Esophagus squamous epithelium (tissue), 4 donors: ENCODE results near the gene NDUFS4.
"Not testable (repeated sequence)": the region's sequence is repeated elsewhere in the genome, so short reads cannot be mapped to it uniquely, and the experiment has no call there.

Experiments
- CTCF ChIP-seq, 6 experiments: fragments of 450-650 bp in 4 of 6; fragments of 200-600 bp in 2 of 6; sonication (generic) in 2 of 6; IDR thresholded peaks; one replicate each; pipeline ENCODE4 v1.5.1; 2016 to 2019; ENCODE audit warnings: antibody characterized with exemption in 6 of 6, mild to moderate bottlenecking in 4 of 6, moderate library complexity in 4 of 6
- POLR2A ChIP-seq, 4 donors: fragments of 450-650 bp; IDR thresholded peaks; one replicate each; pipeline ENCODE4 v1.6.1; 2017; ENCODE audit warnings: antibody characterized with exemption in 4 of 4, mild to moderate bottlenecking in 4 of 4, moderate library complexity in 3 of 4

- TF ChIP-seq POLR2A, CTCF (IDR thresholded peaks at IDR 0.05): not testable (repeated sequence)
These were observed 19.7 kb upstream of the NDUFS4 start for GRCh38 chr5:53540739-53541138.
